WTC11 (cell line): ENCODE data around the gene RHPN2. TPM values are rescaled to one million over a fixed set of nuclear protein-coding genes. Genes with fewer than 3 reads are reported as not detected.

Source experiments
- ATAC-seq: fragments of 200-7000 bp; cut with Tn5 transposase; 2 replicates; pipeline ENCODE4 v1.10.0; 2021; ENCODE audit warnings: mild to moderate bottlenecking, moderate library complexity
- CTCF ChIA-PET: fragments of 300-600 bp; sonication (Branson Sonifier 250); formaldehyde crosslinking; loops from one replicate; lab custom pipeline; 2021; ENCODE audit warnings: antibody characterized with exemption; lab: Charles Lee
- POLR2A ChIA-PET: fragments of 350-600 bp; sonication (Branson Sonifier 250); formaldehyde crosslinking; loops from one replicate; lab custom pipeline; 2021; ENCODE audit warnings: antibody characterized with exemption; lab: Charles Lee
- DNase-seq: peaks from one replicate; pipeline ENCODE4 v3.0.0; 2021; ENCODE audit warnings: low spot score
- H3K27ac Mint-ChIP-seq: 2 replicates; pipeline ENCODE4 v1.8.0; 2021; ENCODE audit warnings: mixed read lengths
- H3K27me3 Mint-ChIP-seq: 2 replicates; pipeline ENCODE4 v1.8.0; 2021; ENCODE audit warnings: low read depth, mild to moderate bottlenecking, moderate library complexity, mixed read lengths
- H3K36me3 Mint-ChIP-seq: 2 replicates; pipeline ENCODE4 v1.8.0; 2021; ENCODE audit warnings: mixed read lengths
- H3K4me1 Mint-ChIP-seq: 2 replicates; pipeline ENCODE4 v1.8.0; 2022; ENCODE audit warnings: mixed read lengths
- H3K4me3 Mint-ChIP-seq: 2 replicates; pipeline ENCODE4 v1.8.0; 2021; ENCODE audit warnings: mild to moderate bottlenecking, moderate library complexity, mixed read lengths
- H3K9me3 Mint-ChIP-seq: 2 replicates; pipeline ENCODE4 v1.8.0; 2021; ENCODE audit warnings: mixed read lengths
- AFF4 ChIP-seq: sonication (generic); formaldehyde crosslinking; IDR thresholded peaks from 2 replicates; pipeline ENCODE4 v1.8.1; 2023; ENCODE audit warnings: mild to moderate bottlenecking, missing genetic modification reagents, borderline replicate concordance
- CBFB ChIP-seq: sonication (generic); formaldehyde crosslinking; IDR thresholded peaks from 2 replicates; pipeline ENCODE4 v1.8.1; 2022; ENCODE audit warnings: mild to moderate bottlenecking, low read depth, missing genetic modification reagents
- E2F4 ChIP-seq: sonication (generic); formaldehyde crosslinking; IDR thresholded peaks from 2 replicates; pipeline ENCODE4 v1.8.1; 2022; ENCODE audit warnings: low read depth, mild to moderate bottlenecking, moderate library complexity, missing genetic modification reagents, borderline replicate concordance
- ELF4 ChIP-seq: sonication (generic); formaldehyde crosslinking; IDR thresholded peaks from 2 replicates; pipeline ENCODE4 v1.8.1; 2022; ENCODE audit warnings: low read depth, mild to moderate bottlenecking, moderate library complexity, missing genetic modification reagents
- EMX1 ChIP-seq: fragments of 250-450 bp; sonication (Bioruptor Pico); IDR thresholded peaks from 2 replicates; pipeline ENCODE4 v1.8.0; 2021; ENCODE audit warnings: mild to moderate bottlenecking
- ESRRA ChIP-seq: sonication (generic); formaldehyde crosslinking; IDR thresholded peaks from 2 replicates; pipeline ENCODE4 v1.8.1; 2022; ENCODE audit warnings: mild to moderate bottlenecking, missing genetic modification reagents, borderline replicate concordance
- ETV6 ChIP-seq: sonication (generic); formaldehyde crosslinking; IDR thresholded peaks from 2 replicates; pipeline ENCODE4 v1.8.1; 2022; ENCODE audit warnings: mild to moderate bottlenecking, missing genetic modification reagents
- FOXK1 ChIP-seq: sonication (generic); formaldehyde crosslinking; IDR thresholded peaks from 2 replicates; pipeline ENCODE4 v1.8.0; 2022; ENCODE audit warnings: mild to moderate bottlenecking, moderate library complexity, missing genetic modification reagents
- FOXP1 ChIP-seq: sonication (generic); formaldehyde crosslinking; IDR thresholded peaks from 2 replicates; pipeline ENCODE4 v1.8.0; 2022; ENCODE audit warnings: missing genetic modification reagents, mild to moderate bottlenecking, moderate library complexity, borderline replicate concordance
- HMGA2 ChIP-seq: fragments of 250-450 bp; sonication (Bioruptor Pico); IDR thresholded peaks from 2 replicates; pipeline ENCODE4 v1.4.0; 2021; ENCODE audit warnings: mild to moderate bottlenecking, moderate library complexity
- IRF1 ChIP-seq: sonication (generic); formaldehyde crosslinking; IDR thresholded peaks from 2 replicates; pipeline ENCODE4 v1.8.0; 2023; ENCODE audit warnings: missing genetic modification reagents
- JAZF1 ChIP-seq: fragments of 250-450 bp; sonication (Bioruptor Pico); IDR thresholded peaks from 2 replicates; pipeline ENCODE4 v1.9.0; 2021; ENCODE audit warnings: moderate library complexity, mild to moderate bottlenecking, inconsistent platforms
- MXD4 ChIP-seq: fragments of 250-450 bp; sonication (Bioruptor Pico); IDR thresholded peaks from 2 replicates; pipeline ENCODE4 v1.8.0; 2021; ENCODE audit warnings: mild to moderate bottlenecking, moderate library complexity, borderline replicate concordance
- NFE2L1 ChIP-seq: sonication (generic); formaldehyde crosslinking; IDR thresholded peaks from 2 replicates; pipeline ENCODE4 v1.8.1; 2023; ENCODE audit warnings: missing genetic modification reagents
- NFYB ChIP-seq: sonication (generic); formaldehyde crosslinking; conservative IDR thresholded peaks from 2 replicates; pipeline ENCODE4 v1.8.0; 2022; ENCODE audit warnings: low read depth, missing genetic modification reagents
- NR2C2 ChIP-seq: sonication (generic); formaldehyde crosslinking; IDR thresholded peaks from 2 replicates; pipeline ENCODE4 v1.8.0; 2022; ENCODE audit warnings: mild to moderate bottlenecking, missing genetic modification reagents
- NR3C1 ChIP-seq: sonication (generic); formaldehyde crosslinking; conservative IDR thresholded peaks from 2 replicates; pipeline ENCODE4 v1.8.1; 2023; ENCODE audit warnings: low read depth, mild to moderate bottlenecking, missing genetic modification reagents
- RELA ChIP-seq: sonication (generic); formaldehyde crosslinking; IDR thresholded peaks from 2 replicates; pipeline ENCODE4 v1.8.1; 2022; ENCODE audit warnings: missing genetic modification reagents, mild to moderate bottlenecking, borderline replicate concordance
- RORB ChIP-seq: fragments of 250-450 bp; sonication (Bioruptor Pico); IDR thresholded peaks from 2 replicates; pipeline ENCODE4 v1.9.0; 2021; ENCODE audit warnings: mild to moderate bottlenecking
- SMAD4 ChIP-seq: sonication (generic); formaldehyde crosslinking; IDR thresholded peaks from 2 replicates; pipeline ENCODE4 v1.8.0; 2022; ENCODE audit warnings: mild to moderate bottlenecking, missing genetic modification reagents
- ZBTB21 ChIP-seq: sonication (generic); formaldehyde crosslinking; IDR thresholded peaks from 2 replicates; pipeline ENCODE4 v1.8.1; 2023; ENCODE audit warnings: mild to moderate bottlenecking, missing genetic modification reagents, borderline replicate concordance
- ZNF232 ChIP-seq: sonication (generic); formaldehyde crosslinking; IDR thresholded peaks from 2 replicates; pipeline ENCODE4 v1.8.0; 2022; ENCODE audit warnings: mild to moderate bottlenecking, missing genetic modification reagents
- ZNF263 ChIP-seq: sonication (generic); formaldehyde crosslinking; IDR thresholded peaks from 2 replicates; pipeline ENCODE4 v1.8.1; 2022; ENCODE audit warnings: low read depth, mild to moderate bottlenecking, moderate library complexity, missing genetic modification reagents
- ZNF317 ChIP-seq: sonication (generic); formaldehyde crosslinking; IDR thresholded peaks from 2 replicates; pipeline ENCODE4 v1.8.1; 2023; ENCODE audit warnings: low read depth, mild to moderate bottlenecking, moderate library complexity, missing genetic modification reagents, borderline replicate concordance
- total RNA-seq: library from RNA; stranded (reverse); gene quantifications from 3 replicates; pipeline ENCODE4 v1.2.3, GENCODE V29; 2021
- TF ChIP-seq, protein P1 (sequence below): sonication (generic); formaldehyde crosslinking; IDR thresholded peaks from 2 replicates; pipeline ENCODE4 v1.8.0; 2023; ENCODE audit warnings: mild to moderate bottlenecking, missing genetic modification reagents
- TF ChIP-seq, protein P2 (sequence below): fragments of 250-450 bp; sonication (Bioruptor Pico); conservative IDR thresholded peaks from 2 replicates; pipeline ENCODE4 v1.9.0; 2021; ENCODE audit warnings: mild to moderate bottlenecking
- TF ChIP-seq, protein P3 (sequence below): fragments of 250-450 bp; sonication (Bioruptor Pico); IDR thresholded peaks from 2 replicates; pipeline ENCODE4 v1.9.0; 2021; ENCODE audit warnings: moderate library complexity, mild to moderate bottlenecking, inconsistent platforms, borderline replicate concordance

RHPN2 gene
- total RNA-seq, 1 experiment from 2014 or later: 21.1 TPM

GRCh38 chr19:32935629-32936028, 129.1 kb downstream of the RHPN2 start:
- POLR2A ChIA-PET: no interaction called here

DNA sequence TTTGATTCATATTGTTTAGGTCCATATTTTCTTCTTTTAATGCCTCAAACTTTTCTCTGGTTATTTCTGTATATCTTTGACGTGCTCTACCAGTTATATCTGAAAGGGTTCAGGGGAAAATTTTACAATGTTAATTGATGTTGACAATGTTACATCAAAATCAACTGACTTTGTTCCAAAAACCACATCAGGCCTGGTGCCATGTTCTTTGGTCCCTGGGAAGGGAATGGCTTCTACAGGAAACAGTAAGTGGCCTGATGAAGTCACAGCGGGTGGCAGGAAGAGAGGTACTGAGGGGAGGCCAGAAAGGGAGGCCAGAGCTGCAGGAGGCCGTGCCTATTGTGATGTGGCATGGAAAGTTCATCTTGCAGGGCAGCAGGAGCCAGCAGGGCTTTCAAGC, 131.1 kb downstream of the RHPN2 start:
- CTCF ChIA-PET: no interaction called here
- no peak overlapping the region for H3K27ac Mint-ChIP-seq
- no peak overlapping the region for H3K4me3 Mint-ChIP-seq
- no peaks in the 10 kb centered on the region for H3K27me3 Mint-ChIP-seq
- ATAC-seq (no peak), DNase-seq (no peak)
- POLR2A ChIA-PET: no interaction called here
- peaks cover 23% of the 10 kb centered on the region for H3K36me3 Mint-ChIP-seq
- no peaks in the 10 kb centered on the region for H3K4me1 Mint-ChIP-seq
- peaks cover 5% of the 10 kb centered on the region for H3K9me3 Mint-ChIP-seq
- TF ChIP-seq ZBTB21 (no peak), NR2C2 (CRISPR knock-in tag) (no peak), AFF4 (CRISPR knock-in tag) (no peak), CBFB (CRISPR knock-in tag) (no peak), ZNF317 (CRISPR knock-in tag) (no peak), ZNF232 (CRISPR knock-in tag) (no peak), ZNF263 (CRISPR knock-in tag) (no peak), ESRRA (CRISPR knock-in tag) (no peak), ELF4 (CRISPR knock-in tag) (no peak), RELA (CRISPR knock-in tag) (no peak), FOXK1 (CRISPR knock-in tag) (no peak)
- TF ChIP-seq, protein P1, sequence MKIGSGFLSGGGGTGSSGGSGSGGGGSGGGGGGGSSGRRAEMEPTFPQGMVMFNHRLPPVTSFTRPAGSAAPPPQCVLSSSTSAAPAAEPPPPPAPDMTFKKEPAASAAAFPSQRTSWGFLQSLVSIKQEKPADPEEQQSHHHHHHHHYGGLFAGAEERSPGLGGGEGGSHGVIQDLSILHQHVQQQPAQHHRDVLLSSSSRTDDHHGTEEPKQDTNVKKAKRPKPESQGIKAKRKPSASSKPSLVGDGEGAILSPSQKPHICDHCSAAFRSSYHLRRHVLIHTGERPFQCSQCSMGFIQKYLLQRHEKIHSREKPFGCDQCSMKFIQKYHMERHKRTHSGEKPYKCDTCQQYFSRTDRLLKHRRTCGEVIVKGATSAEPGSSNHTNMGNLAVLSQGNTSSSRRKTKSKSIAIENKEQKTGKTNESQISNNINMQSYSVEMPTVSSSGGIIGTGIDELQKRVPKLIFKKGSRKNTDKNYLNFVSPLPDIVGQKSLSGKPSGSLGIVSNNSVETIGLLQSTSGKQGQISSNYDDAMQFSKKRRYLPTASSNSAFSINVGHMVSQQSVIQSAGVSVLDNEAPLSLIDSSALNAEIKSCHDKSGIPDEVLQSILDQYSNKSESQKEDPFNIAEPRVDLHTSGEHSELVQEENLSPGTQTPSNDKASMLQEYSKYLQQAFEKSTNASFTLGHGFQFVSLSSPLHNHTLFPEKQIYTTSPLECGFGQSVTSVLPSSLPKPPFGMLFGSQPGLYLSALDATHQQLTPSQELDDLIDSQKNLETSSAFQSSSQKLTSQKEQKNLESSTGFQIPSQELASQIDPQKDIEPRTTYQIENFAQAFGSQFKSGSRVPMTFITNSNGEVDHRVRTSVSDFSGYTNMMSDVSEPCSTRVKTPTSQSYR (CRISPR knock-in tag): no peak

More at GRCh38 chr19:32935629-32936028, 129.1 kb downstream of the RHPN2 start:
- no peaks in the 10 kb centered on the region for H3K4me1 Mint-ChIP-seq
- peaks cover 8% of the 10 kb centered on the region; the same call in 1 of the 2 replicates for H3K36me3 Mint-ChIP-seq
- H3K9me3 Mint-ChIP-seq: no peaks in the 10 kb centered on the region
- TF ChIP-seq MXD4 (CRISPR knock-in tag) (no peak), SMAD4 (no peak), E2F4 (CRISPR knock-in tag) (no peak), NR3C1 (no peak), NFE2L1 (CRISPR knock-in tag) (no peak), EMX1 (CRISPR knock-in tag) (no peak), NFYB (CRISPR knock-in tag) (no peak), HMGA2 (CRISPR knock-in tag) (no peak), ETV6 (no peak), IRF1 (no peak), ZNF232 (CRISPR knock-in tag) (no peak), JAZF1 (no peak), NR2C2 (CRISPR knock-in tag) (no peak), FOXP1 (CRISPR knock-in tag) (no peak), CBFB (CRISPR knock-in tag) (no peak), RORB (CRISPR knock-in tag) (no peak)
- TF ChIP-seq, protein P2, sequence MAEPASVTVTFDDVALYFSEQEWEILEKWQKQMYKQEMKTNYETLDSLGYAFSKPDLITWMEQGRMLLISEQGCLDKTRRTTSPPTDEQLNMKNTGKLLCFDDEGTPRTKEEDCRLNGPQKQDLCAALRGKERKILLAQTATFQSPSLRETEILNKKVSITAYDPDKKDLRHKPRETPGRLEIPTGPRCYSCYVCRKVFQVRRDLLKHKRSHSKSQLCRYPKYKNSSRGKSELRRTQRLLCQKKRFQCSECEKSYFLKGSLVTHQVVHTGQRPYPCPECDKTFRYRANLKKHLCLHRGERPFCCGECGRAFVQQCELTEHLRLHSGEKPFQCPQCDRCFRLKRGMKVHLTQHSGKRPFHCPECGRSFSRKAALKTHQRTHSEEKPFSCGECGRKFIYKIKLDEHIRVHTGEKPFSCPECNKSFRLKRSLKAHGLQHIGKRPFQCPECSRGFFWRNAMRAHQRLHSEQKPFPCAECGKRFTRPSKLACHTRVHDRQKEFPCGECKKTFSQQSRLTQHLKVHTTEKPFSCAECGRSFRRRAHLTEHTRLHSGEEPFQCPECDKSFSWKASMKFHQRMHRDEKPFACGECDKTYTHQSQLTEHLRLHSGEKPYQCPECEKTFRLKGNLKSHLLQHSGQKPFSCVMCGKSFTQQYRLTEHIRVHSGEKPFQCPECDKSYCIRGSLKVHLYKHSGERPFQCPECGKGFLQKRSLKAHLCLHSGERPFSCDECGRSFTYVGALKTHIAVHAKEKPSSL (CRISPR knock-in tag): no peak
- TF ChIP-seq, protein P3, sequence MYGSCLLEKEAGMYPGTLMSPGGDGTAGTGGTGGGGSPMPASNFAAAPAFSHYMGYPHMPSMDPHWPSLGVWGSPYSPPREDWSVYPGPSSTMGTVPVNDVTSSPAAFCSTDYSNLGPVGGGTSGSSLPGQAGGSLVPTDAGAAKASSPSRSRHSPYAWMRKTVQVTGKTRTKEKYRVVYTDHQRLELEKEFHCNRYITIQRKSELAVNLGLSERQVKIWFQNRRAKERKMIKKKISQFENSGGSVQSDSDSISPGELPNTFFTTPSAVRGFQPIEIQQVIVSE (CRISPR knock-in tag): no peak
- no peak overlapping the region for H3K4me3 Mint-ChIP-seq
- H3K27me3 Mint-ChIP-seq: no peaks in the 10 kb centered on the region
- CTCF ChIA-PET: no interaction called here
- H3K27ac Mint-ChIP-seq: no peak overlapping the region; the same call in 1 of the 2 replicates
- DNase-seq (no peak), ATAC-seq (no peak)
